Smooth muscle cell of the brain vasculature (primary cell): ENCODE results near the gene IFNA7.
"Not testable (repeated sequence)": the region's sequence is repeated elsewhere in the genome, so short reads cannot be mapped to it uniquely, and the experiment has no call there.

ENCODE experiments used
- DNase-seq: peaks from one replicate; pipeline ENCODE4 v3.0.0-alpha.2; 2012; ENCODE audit warnings: low read depth, low spot score

IFNA7 gene

GRCh38 chr9:21202105-21202504, at the start of gene IFNA7:
Gene IFNA7, minus strand, starts transcription at chr9:21202205. Its CDS starts 40 bp downstream, at chr9:21202165.
- not testable (repeated sequence) for DNase-seq

- no peak for DNase-seq
Measured at GRCh38 chr9:21251638-21252037, 49.6 kb upstream of the IFNA7 start.

- DNase-seq, result no peak
Measured at GRCh38 chr9:21251190-21251589, 49.2 kb upstream of the IFNA7 start.

DNA sequence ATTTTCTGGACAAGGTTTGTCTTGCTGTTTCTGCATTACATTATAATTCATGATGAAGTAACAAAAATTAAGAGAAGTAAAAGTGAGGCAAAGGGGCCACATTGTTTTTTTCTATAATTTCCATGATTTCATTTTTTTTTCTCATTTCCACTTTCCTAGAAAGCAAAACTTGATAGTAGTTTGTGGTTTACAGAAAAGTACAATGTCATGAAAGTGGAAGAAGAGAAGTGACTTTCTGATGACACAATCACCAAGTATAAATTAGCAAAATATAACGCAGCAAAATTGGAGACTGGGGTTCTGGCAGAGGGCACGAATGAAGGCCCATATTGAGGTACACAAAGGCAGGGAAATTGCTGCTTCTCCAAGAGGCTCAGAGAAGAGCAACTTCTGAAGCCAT, 42.8 kb upstream of the IFNA7 start:
- no peak for DNase-seq

DNA sequence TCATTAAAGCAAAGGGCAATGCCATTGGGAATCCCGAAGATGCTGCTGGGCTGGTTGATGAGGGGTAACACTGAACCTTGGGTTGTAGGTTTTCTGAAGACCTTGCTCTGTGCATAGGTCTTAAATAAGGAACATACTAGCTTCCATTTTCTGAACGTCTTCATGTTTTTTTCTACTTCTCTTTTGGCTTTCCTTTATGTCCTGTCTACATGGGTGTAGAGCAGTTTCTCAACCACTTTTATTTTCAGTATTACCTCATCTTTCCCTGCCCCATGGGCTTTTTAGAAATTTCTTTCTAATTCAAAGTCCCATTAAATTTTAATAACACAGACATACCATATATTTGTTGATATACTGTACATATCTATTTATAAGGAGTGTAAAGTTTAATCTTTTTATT, 37.9 kb upstream of the IFNA7 start, which contains the start of gene IFNA14:
IFNA14 (minus strand) TSS at position 95 of the 400 bp plus-strand sequence; CDS start at position 25, 70 bp downstream.
- DNase-seq, result no peak

DNA sequence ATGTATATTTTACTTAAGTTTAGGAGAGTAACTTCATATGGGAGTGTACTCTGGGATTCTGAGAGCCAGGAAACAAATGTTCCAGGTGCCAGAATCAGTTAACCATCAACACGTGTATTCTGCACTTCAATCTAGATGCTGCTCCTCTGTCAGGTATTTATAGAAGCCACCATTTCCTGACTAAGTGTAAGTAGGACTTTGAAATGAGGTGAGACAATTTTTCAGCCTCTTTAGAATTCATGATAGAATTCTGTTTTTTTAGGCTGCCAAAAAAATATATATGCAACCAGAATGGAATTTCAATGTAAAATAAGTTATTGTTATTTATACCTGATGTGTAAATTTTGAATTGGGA, 34.3 kb upstream of the IFNA7 start:
- DNase-seq, result not testable (repeated sequence)

DNA sequence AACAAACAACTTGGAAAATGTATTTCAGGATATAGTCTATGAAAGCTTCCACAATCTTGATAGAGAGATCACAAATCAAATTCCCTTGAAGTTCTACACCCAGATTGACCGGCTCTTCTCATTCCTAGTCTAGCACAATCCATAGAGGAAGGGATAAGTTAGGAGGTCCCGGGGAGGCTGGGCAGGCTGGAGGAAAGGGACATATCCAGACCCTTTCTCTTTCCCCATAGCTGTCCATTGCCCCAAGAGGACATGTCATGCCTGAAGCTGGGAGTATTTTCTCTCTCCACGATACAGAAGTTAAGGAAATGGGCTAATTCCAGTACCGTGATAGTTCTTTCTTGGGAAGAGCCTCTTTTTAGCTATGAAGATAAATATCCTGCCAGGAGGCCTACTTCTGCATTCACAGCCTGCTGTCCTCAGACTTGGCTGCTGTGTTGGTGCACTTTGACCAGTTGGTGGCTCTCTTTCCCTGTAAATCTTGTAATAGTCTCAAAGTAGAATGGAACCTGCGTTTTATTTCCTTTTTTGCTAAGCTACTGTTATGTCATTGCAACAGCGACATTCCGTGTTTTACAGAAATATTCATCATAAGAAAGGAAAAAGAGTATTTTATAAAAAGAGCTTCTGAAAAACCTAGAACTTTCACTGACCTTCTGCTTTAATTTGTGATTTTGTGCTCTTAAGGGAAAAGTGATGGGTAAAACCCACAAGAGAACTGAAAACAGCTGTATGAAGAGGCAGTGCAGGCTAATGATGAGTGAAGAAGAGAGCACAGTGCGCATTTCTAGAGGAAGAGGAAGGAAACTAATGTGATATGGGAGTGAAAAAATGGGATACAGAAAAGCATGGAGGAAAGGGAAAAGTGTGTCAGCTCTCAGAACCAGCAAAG, 33.7 kb upstream of the IFNA7 start:
- not testable (repeated sequence) for DNase-seq

DNA sequence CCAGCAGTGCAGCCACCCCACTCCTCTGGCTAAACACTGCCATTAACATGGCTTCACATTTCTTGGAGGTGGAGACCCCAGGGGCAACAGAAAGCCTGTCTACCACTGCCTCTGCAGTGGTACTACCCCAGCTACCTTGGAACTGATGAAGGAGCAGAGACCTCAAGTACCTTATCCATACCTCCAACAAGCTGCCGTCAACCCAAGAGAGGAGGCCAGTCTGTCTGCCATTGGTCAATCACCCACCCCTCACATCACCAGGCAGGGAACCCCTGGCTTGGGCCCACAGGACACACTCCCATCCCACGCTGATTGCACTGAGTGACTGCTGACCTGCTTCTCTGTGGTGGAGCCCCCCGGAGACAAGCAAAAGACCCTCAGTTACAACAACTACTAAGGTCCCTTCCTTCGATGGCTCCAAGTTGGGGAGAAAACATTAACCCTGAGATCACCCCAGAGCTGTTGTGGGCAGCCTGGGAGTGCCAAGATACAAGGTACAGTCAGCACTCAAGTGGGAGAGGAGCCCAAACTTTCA, 32.2 kb upstream of the IFNA7 start:
- DNase-seq, result no peak

GRCh38 chr9:21233258-21233657, 31.3 kb upstream of the IFNA7 start:
- DNase-seq, result no peak

- no peak for DNase-seq
Measured at GRCh38 chr9:21228122-21228521, 26.1 kb upstream of the IFNA7 start, which contains the start of gene IFNA17. Gene IFNA17, minus strand, starts transcription at chr9:21228222. Its CDS starts 49 bp downstream, at chr9:21228173.

DNA sequence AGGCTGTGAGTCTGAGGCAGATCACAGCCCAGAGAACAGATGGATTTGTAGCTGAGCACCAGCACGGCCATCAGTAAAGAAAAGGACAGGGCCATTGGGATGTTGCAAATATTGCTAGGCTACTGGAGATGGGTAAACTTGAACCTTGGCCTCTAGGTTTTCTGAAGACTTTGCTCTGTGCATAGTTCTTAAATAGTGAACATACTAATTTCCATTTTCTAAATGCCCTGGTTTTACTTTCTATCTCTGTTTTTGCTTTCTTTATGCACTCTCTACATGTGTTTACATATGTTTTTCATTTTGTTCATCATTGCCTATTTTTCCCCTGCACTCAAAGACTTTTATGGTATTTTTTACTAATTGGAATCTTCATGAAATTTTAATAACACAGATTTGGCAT, 15.2 kb upstream of the IFNA7 start, which contains the start of gene IFNA16:
IFNA16 (minus strand) TSS at position 101 of the 400 bp plus-strand sequence; CDS start at position 95, 6 bp downstream.
- not testable (repeated sequence) for DNase-seq

- not testable (repeated sequence) for DNase-seq
Measured at GRCh38 chr9:21213411-21214326, 11.7 kb upstream of the IFNA7 start.

DNA sequence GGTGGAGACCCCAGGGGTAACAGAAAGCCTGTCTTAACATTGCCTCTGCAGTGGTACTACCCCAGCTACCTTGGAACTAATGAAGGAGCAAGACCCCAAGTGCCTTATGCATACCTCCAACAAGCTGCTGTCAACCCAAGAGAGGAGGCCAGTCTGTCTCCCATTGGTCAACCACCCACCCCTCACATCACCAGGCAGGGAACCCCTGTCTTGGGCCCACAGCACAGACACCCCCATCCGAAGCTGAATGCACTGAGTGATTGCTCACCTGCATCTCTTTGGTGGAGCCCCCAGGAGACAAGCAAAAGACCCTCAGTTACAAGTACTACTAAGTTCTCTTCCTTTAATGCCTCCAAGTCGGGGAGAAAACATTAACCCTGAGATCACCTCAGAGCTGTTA, 10.2 kb upstream of the IFNA7 start:
- DNase-seq, result not testable (repeated sequence)

DNA sequence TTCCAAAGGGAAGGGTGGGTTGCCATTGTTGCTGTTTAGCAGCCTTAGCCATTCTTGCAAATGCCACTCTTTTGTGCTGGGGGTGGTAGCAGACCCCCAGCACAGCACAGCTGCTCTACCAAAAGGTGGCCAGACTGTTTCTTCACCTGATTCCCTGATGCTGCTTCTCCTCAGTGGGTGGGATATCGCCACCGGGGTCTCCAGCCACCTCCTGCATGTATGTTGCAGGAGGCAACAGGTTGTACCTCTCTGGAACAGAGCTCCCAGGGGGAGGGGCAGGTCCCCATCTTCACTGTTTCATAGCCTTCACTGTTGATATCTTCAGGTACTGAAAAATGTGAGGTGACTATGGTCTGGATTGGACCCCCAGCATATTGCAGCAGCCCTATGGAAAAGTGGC, 8.8 kb upstream of the IFNA7 start:
- not testable (repeated sequence) for DNase-seq

GRCh38 chr9:21210311-21210710, 8.3 kb upstream of the IFNA7 start:
- no peak for DNase-seq

- DNase-seq, result not testable (repeated sequence)
Measured at GRCh38 chr9:21207043-21207442, 5.0 kb upstream of the IFNA7 start, which contains the start of gene IFNA10. Gene IFNA10, minus strand, starts transcription at chr9:21207143. Its CDS starts 46 bp downstream, at chr9:21207097.

DNA sequence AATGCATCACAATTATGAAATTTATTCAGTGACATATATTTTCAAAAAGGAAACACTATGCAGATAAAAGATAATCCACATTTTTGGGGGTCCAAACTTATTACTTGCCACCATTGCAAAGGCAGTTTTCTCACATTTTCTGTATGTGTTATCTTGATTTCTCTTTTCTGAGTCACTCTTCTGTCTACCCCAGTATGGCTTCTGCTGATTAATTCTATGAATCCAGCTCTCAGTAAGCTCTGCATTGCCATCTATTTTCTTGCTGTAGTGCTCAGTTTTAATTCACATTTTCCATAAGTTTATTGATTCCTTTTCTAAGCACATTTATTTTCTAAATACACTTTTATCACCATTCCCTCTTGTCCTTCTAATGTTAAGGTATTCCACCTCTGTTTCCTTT, 3.2 kb upstream of the IFNA7 start:
- no peak for DNase-seq

- not testable (repeated sequence) for DNase-seq
Measured at GRCh38 chr9:21194867-21195776, 6.9 kb downstream of the IFNA7 start.

DNA sequence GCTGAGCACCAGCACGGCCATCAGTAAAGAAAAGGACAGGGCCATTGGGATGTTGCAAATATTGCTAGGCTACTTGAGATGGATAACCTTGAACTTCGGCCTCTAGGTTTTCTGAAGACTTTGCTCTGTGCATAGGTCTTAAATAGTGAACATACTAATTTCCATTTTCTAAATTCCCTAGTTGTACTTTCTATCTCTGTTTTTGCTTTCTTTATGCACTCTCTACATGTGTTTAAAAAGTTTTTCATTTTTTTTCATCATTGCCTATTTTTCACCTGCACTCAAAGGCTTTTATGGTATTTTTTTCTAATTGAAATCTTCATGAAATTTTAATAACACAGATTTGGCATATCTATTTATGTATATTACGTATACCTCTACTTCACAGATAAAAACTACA, 14.5 kb downstream of the IFNA7 start, which contains the start of gene IFNA4:
IFNA4 (minus strand) TSS at position 101 of the 400 bp plus-strand sequence; CDS start at position 45, 56 bp downstream.
- DNase-seq, result not testable (repeated sequence)
